Measurements from ENCODE around the gene C14orf132.
A peak's percentile ranks its signal among the peaks of the same experiment; 100 is the strongest.

C14orf132 gene

GRCh38 chr14:96084796-96085195 is 45.6 kb downstream of the C14orf132 start:
- FAIRE-seq, result no peak

- FAIRE-seq, result no peak
Measured at GRCh38 chr14:96085369-96085768, 46.2 kb downstream of the C14orf132 start.

- no peak for FAIRE-seq
Measured at GRCh38 chr14:96086032-96086431, 46.9 kb downstream of the C14orf132 start.

GRCh38 chr14:96086574-96087077 is 47.5 kb downstream of the C14orf132 start:
- FAIRE-seq, result no peak

GRCh38 chr14:96088074-96088473 is 48.9 kb downstream of the C14orf132 start:
- no peak for FAIRE-seq

GRCh38 chr14:96088481-96088880 is 49.3 kb downstream of the C14orf132 start:
- FAIRE-seq, result no peak

GRCh38 chr14:96088911-96089310 is 49.7 kb downstream of the C14orf132 start:
- no peak for FAIRE-seq

GRCh38 chr14:96089401-96089800 is 50.2 kb downstream of the C14orf132 start:
- FAIRE-seq, result no peak

- no peak for FAIRE-seq
Measured at GRCh38 chr14:96090441-96091148, 51.4 kb downstream of the C14orf132 start.

- no peak for FAIRE-seq
Measured at GRCh38 chr14:96091149-96091693, 52.1 kb downstream of the C14orf132 start.

- no peak for FAIRE-seq
Measured at GRCh38 chr14:96091941-96092411, 52.8 kb downstream of the C14orf132 start.

- no peak for FAIRE-seq
Measured at GRCh38 chr14:96092936-96093335, 53.8 kb downstream of the C14orf132 start.

- FAIRE-seq, result no peak
Measured at GRCh38 chr14:96094211-96094610, 55.0 kb downstream of the C14orf132 start.

- FAIRE-seq, result no peak
Measured at GRCh38 chr14:96094656-96095055, 55.5 kb downstream of the C14orf132 start.

- FAIRE-seq, result no peak
Measured at GRCh38 chr14:96095058-96095457, 55.9 kb downstream of the C14orf132 start.

- FAIRE-seq, result peak; percentile 94
Measured at GRCh38 chr14:96095581-96096476, 56.7 kb downstream of the C14orf132 start.

- FAIRE-seq, result no peak
Measured at GRCh38 chr14:96096639-96097610, 57.8 kb downstream of the C14orf132 start.

- no peak for FAIRE-seq
Measured at GRCh38 chr14:96097752-96098151, 58.6 kb downstream of the C14orf132 start.

- peak; percentile 70 for FAIRE-seq
Measured at GRCh38 chr14:96098309-96098998, 59.3 kb downstream of the C14orf132 start.

- no peak for FAIRE-seq
Measured at GRCh38 chr14:96098999-96099335, 59.8 kb downstream of the C14orf132 start.

Measured in islet of Langerhans (tissue), 1 donor.